HG02981 (cell line): ENCODE measurements around the gene HOXB3.

ENCODE experiments used
- ATAC-seq: cut with Tn5 transposase; IDR thresholded peaks from one replicate; pipeline ENCODE4 v1.9.1; 2021; ENCODE audit warnings: mild to moderate bottlenecking, moderate library complexity; ENCODE audit not compliant: unreplicated experiment

HOXB3 gene

GRCh38 chr17:48559840-48560817, 29.9 kb downstream of the HOXB3 start:
- no peak for ATAC-seq

- no peak for ATAC-seq
Observed at GRCh38 chr17:48559122-48559839, 30.8 kb downstream of the HOXB3 start.

- ATAC-seq = no peak
Observed at GRCh38 chr17:48558831-48559121, 31.3 kb downstream of the HOXB3 start.

GRCh38 chr17:48558057-48558830, 31.8 kb downstream of the HOXB3 start:
- ATAC-seq = no peak

GRCh38 chr17:48556576-48557401, 33.3 kb downstream of the HOXB3 start:
- ATAC-seq = no peak

- ATAC-seq = no peak
Observed at GRCh38 chr17:48556229-48556575, 33.8 kb downstream of the HOXB3 start.

GRCh38 chr17:48555258-48556228, 34.5 kb downstream of the HOXB3 start:
- no peak for ATAC-seq

GRCh38 chr17:48554412-48555257, 35.4 kb downstream of the HOXB3 start:
- ATAC-seq = no peak

GRCh38 chr17:48553826-48554225, 36.2 kb downstream of the HOXB3 start:
- no peak for ATAC-seq

- ATAC-seq = no peak
Observed at GRCh38 chr17:48553190-48553547, 36.9 kb downstream of the HOXB3 start.

- ATAC-seq = no peak
Observed at GRCh38 chr17:48552466-48553189, 37.4 kb downstream of the HOXB3 start.

GRCh38 chr17:48551596-48552465, 38.2 kb downstream of the HOXB3 start:
- no peak for ATAC-seq

- ATAC-seq = no peak
Observed at GRCh38 chr17:48551214-48551555, 38.9 kb downstream of the HOXB3 start.

GRCh38 chr17:48550502-48551213, 39.4 kb downstream of the HOXB3 start:
- no peak for ATAC-seq

- no peak for ATAC-seq
Observed at GRCh38 chr17:48549914-48550501, 40.0 kb downstream of the HOXB3 start.

GRCh38 chr17:48549281-48549630, 40.8 kb downstream of the HOXB3 start:
- no peak for ATAC-seq
